ENCODE measurements around the gene TRPC3.

TRPC3 gene

DNA sequence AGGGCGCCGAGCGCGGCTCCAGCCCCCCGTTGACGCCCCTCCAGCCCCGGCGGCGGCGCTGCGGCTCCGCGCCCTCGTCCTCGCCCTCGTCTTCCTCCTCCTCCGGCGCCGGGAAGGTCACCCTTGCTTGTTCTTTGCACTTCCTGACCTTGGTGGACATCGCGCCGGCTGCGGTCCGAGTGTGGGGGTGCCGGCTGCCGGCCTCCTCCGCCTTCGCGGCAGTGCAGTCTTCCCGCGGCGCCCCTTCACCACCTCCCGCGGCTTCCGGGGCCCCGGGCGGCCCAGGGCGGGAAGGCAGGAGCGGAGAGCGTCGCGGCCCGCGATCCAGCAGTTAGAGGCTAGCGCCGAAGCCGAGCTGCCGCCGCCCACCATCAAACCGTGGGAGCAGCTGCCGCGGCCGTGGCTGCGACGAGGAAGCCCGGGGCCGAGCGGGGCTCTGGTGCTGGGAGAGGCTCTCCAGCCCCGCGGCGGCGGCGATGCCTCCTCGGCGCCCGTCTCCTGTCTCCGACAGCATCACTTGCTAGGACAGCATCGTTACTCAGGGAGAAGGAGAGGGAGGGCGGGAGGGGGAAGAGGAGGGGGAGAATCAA is at the start of gene TRPC3:
TRPC3 (minus strand) TSS at position 540 of the 590 bp plus-strand sequence; CDS start at position 160, 380 bp downstream.
- peak; percentile 23 for DNase-seq

DNA sequence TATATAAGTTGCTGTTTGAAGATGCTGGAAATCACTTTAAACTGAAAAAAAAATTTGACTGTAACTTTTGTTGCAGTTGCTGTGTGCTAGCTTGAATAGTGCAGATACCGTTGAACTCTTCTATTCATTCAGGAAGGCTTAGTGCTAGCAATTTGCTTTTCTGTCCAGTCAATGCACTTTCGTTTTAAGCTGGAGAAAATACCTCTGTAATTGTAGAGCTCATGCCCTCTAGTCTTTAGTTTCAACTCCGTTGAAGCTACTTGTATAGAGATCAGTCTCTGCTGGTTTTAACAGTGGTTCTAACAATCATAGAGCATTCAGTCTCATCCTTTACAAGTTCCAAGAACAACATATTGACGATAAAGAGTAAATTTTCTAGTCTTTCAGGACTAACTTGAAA is 49.0 kb upstream of the TRPC3 start:
- no peak for DNase-seq

DNA sequence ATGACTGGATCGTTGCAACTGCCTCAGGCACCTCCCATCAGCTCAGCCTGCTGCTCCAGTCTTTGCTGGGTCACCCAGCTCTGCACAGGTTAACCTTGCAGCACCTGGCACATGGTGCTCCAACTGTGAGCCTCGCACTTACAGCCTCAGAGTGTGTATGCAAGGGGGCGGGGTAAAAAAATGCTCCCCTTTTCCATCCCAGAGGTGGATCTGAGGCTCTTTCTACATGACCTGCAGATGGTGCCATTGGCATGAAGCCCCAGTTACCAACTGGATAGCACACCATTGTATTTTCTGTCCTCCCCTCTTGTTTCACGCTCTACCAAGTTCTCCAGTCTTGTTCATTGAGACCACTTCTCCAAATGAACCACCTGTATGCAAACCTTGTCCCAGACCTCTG is 46.2 kb upstream of the TRPC3 start:
- no peak for DNase-seq

DNA sequence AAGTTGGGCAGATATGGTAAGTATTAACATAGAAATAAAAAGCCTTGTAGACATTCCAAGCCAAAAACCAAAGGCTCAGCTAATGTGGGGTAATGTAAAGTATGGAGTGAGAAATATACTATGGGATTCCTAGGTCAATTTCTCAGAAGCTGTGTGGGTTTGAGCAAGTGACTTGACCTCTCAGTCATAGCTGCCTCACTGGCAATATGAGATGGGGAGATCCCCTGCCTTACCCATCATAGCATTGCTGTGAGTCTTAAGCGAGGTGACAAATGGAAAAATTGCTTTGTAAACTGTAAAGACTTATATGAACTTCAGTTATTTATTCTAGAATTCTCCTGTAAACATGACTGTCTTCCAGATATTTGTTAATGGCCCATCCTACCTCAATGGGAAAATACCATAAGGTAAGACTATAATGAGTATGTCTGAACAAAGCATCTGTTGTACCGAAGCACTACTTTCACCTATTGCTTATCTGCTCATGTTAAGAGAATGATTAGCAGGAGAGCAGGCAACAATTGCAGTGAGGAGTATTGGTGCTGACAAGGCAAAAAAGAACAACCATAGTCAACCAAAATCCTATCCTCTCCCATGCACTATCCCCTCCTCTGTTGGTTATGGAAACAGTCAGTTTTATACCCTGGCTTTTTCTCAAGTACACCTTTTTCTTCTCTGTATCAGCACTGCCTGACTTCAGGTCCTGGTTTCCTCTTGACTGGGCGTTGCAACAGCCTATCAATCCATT is 44.1 kb upstream of the TRPC3 start:
- DNase-seq: no peak

DNA sequence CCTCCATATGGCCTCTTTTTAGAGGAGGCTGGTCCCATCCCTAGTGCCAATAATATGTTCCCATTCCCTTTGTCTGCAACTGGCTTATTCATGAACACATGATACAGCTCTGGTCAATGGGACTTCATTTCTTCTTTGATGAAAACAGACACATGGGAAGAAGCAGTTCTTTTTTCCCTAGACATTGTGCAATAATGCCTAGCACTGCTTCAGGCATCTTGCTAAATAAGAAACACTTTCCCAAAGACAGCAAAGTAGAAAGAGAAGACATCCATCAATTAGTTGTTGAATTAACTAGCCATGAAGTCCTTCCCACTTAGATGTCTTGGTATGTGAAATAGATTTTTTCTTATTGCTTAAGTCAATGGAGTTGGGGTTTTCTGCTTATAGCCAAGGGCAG is 40.1 kb upstream of the TRPC3 start:
- DNase-seq: no peak

DNA sequence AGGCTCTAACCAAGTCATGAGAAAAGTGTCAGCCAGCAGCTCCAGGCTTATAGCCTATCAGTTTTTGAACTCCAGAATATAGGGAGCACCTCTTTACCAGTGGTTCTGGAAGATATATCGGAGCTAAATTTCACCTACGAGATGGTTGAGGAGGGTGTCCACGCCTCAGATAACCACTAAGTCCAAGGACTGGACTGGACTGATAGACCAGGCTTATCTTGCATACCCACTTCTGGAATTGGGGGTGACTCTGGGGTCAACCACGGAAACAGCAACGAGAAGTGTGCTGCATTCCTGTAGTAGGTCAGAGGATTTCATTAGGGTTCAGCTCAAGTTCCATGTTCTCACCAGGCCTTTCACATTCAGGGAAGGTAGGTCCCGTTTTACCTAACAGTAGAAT is 38.6 kb upstream of the TRPC3 start:
- DNase-seq: no peak

DNA sequence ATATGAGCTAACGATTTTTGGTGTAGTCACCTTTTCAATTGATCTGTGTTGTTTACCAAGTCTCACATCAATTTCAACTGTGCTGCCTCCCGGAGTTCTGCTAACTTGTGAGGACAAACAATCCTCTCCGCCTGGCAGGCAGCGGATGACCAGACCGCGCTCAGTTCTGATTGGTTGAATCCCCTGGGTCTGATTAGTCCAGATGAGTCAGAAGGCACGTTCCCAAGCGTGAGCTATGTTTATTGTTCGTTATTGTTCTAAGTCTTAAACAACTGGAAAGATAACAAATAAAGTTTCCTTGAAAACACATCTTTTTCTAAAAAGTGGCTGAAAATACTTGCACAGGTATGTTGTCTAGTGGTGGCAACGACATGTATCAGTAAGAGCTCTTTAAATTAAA is 37.9 kb upstream of the TRPC3 start:
- DNase-seq: no peak

DNA sequence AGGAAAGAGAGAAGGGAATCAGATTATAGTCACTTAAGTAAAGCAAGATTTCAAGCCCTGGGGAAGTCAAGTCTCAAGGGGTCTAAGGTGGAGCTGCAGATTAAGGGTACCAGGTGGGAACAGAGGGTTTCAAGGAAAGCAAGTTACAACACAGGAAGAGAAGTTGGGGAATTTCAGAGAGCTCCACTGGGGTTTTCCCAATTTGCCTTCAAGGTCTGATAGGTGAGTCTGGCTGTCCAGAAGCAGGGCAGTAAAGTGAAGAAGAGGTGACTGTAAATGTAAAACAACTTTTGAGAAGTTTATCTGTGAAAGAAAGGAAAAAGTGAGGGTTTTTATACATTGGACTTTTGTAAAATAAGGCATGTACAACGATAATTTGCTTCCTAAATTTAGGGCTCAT is 37.1 kb upstream of the TRPC3 start:
- no peak for DNase-seq

DNA sequence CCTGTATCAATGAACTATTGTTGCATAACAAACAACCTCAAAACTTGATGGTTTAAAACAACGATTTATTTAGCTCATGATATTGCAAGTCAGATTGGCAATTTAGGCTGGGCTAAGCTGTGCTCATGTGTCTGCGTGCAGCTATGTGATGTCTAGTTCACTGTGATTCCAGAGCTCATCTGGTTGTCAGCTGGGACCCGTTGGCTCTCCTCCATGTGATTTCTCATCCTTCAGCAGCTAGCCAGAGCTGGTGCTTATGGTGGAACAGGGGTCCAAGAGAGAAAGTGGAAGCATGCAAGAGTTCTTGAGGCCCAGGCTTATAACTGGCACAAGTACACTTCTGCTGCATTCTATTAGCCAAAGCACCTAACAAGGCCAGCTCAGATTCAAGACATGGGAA is 28.8 kb upstream of the TRPC3 start:
- DNase-seq: no peak

DNA sequence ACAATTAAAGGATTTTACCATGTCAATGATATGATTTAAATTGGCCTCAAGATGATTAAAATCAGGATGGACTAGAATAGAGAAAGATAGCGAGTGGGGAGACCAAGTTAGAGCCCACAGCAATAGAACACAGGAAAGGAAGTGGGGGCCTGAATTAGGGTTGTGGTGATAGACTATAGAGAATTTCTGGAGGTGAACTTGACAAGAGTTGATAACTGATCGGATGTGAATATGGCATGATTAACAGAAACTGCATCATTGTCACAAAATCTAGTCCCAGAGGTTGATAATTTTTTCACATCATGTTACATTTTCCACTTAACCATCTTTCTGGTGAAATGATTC is 26.3 kb upstream of the TRPC3 start:
- no peak for DNase-seq

DNA sequence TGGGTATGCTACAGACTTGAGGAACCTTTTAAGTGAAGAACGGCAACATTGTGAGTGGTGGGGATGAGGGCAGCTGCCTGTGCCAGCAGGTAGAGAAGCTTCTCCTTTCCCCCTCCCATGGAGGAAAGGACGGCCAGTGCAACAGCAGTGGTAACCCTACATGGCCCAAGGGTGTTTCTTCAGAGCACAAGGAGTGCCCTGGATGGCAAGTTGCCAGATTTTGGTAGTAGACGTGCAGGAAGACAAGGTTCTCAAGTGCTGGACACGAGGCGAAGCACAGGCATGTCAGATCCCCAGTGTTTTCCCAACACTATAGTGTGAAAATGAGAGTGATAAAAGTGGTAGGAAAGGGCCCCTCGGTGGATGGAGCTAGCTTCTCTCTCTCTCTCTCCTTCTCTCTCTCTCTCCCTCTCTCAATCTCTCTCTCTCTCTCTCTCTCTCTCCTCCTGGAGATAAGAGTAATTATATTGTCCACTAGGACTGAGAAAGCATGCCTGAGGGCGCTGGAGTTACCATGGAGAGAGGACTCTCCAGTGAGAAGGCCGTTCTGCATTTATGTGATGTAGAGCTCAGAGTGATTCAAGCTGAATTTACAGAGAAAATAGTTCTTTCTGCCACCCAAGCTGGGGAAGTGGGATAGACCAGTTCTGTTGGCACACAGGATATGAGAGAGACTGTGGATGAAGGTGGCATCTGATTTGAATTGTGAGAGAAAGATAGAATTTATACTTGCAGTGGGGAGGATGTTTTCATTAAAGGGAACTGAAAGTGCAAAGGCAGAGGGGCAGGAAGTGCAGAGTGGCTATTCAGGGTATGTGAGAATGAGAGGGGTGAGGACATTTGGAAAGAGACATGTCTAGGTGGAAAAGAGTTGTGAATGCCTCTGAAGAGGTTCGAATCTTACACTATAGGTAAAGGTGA is 25.7 kb upstream of the TRPC3 start:
- DNase-seq: no peak

DNA sequence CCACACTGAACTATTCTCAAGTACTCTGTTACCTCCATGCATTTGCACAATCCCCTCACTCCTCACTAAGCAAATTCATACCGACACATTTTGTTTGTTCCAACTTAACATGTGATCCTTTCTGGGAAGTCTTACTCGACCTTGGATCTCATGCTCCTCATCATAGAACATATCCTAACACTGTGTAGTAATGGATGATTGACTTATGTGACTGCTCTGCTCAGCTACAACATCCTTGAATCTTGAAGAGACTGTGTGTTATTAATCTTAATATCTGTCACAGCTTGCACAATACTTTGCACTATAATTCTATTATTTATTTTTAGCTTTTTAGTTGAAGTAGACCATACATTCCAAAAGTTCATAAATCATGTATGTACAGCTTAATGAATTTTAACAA is 23.9 kb upstream of the TRPC3 start:
- DNase-seq: no peak

DNA sequence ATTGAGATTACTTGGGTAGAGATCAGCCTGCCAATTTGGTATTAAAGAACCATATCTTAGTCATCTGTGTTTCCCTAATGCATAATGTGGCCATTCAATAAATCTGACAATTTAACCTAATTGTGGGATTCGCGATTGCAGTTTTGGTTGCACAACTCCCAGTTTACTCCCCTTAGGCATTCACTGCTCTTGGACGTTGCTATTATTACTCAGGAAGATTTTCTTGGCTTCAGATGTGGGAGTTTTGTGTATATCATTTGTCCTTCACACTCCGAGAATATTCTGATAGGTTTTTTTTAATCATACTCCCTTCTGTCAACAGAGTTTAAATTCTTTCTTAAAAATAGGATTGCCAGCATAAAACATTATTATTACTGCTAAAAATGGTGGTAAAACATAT is 22.0 kb upstream of the TRPC3 start:
- DNase-seq: no peak

DNA sequence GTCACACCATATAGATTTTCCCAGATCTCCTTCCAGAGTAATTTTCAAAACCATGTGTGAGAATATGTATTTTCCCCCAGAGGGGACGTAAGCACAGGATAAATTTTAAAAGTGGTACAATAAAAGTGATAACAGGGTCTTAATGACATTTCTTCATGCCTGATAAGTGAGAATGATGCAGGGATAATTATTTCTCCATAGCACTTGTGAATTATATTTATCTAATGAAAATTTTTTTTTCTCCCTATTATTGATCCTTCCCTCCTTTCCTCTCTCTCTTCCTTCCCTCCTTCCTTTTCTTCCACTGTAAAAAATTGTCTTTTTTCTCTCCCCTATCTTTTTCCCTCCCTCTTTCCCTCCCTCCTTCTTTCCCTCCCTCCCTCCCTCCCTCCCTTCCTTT is 17.0 kb upstream of the TRPC3 start:
- DNase-seq: no peak

DNA sequence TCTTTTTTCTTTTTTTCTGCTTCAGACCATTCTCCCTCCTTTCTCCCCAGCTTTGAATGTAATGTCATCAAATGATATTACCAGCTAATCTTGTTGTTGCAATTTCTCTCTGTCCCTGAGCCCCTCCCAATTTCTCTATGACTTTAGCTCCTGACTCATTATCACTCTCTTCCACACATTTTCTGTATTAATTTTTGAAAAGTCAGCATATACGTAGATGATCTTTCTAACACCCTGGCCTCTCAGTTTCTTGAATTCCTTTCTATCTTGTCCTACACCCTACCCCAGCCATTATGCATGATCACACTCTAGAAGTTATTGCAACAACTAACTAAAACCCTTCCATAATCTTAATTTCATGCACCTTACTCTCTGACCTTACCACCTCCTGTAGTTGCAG is 13.1 kb upstream of the TRPC3 start:
- DNase-seq: no peak

DNA sequence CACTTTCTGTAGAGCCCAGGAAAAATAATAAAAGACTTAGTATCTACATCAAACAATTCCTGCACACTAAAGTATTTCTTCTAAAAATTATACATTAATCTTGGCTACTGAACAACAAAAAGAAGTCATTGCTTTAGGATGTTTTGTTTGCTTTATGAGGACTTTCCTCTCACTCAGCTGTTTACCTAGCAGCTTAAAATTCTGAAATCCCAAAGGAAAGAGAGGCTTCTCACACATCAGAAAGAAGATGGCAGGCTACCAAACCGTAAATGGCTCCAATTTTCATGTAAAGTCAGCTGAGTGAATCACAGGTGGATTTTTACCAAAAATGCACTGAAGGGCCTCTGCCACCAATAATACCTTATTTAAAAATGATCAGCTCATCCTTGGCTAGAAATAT is 9.0 kb upstream of the TRPC3 start:
- no peak for DNase-seq

DNA sequence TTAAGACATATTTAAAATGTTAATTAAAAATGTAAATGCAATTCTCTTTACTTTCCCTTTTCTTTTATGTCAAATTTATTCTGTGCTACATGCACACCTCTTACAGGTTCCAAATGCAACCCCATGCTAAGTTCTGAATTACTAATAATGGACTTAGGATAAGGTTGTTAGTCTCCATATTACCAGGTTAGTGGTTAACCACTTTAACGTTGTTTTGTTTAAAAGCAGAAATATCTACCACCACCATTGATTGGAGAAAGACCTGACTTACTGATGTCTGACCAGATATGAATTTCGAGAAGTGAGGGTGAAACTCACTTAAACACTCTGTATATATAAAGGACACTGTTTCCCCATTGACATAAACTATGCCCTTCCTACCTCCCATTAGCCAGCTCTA is 6.9 kb upstream of the TRPC3 start:
- DNase-seq: no peak

DNA sequence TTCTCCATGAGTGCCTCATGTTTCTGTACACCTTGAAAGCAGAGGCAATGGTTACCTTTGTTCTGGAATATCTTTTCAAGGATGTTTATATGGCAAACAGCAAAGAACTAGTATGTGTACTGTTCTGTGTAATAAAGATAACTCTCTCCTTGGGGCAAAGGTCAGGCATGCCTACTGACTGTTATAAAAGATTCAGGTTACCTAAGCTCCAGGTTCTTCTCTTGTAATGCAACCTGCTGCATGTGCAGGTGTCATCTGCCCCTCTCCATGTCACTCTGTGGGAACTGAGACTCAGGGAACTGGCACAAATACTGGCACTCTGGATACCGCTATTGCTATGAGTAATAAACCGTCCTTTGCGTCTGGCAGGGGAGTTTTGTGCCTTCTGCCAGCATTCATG is 5.4 kb upstream of the TRPC3 start:
- DNase-seq: no peak

DNA sequence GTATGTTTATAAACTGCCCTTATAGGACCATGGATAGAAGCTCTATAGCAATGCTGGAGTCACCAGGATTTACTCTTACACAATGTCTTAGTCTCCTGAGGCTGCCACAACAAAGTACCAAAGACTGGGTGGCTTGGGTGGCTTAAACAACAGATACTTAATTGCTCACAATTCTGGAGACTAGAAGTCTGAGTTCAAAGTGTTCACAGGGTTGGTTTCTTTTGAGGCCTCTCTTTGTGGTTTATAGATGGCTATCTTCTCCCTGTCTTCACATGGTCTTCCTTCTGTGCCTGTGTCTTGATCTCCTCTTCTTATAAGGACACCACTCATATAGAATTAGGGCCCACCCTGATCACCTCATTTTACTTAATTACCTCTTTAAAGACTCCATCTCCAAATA is 2.0 kb upstream of the TRPC3 start:
- DNase-seq: no peak

DNA sequence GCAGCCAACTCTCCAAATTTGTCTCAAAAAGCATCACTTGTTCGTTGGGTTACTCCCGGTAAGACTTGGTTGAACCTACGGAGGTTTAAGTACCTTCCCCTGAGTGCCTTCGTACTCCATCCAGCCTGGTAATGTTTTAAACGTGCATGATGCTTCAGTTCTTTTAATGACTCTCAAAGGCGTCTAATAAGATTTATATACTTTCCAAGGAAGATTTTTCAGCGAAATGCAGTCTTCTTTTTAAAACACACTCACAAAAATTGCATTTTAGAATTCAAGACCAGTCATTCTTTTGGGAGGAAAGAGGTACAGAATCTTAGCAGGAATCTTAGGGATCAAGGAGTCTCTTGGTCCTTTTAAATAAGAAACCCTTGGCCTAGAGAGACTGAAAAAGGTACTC is 430 bp upstream of the TRPC3 start:
- no peak for DNase-seq

DNA sequence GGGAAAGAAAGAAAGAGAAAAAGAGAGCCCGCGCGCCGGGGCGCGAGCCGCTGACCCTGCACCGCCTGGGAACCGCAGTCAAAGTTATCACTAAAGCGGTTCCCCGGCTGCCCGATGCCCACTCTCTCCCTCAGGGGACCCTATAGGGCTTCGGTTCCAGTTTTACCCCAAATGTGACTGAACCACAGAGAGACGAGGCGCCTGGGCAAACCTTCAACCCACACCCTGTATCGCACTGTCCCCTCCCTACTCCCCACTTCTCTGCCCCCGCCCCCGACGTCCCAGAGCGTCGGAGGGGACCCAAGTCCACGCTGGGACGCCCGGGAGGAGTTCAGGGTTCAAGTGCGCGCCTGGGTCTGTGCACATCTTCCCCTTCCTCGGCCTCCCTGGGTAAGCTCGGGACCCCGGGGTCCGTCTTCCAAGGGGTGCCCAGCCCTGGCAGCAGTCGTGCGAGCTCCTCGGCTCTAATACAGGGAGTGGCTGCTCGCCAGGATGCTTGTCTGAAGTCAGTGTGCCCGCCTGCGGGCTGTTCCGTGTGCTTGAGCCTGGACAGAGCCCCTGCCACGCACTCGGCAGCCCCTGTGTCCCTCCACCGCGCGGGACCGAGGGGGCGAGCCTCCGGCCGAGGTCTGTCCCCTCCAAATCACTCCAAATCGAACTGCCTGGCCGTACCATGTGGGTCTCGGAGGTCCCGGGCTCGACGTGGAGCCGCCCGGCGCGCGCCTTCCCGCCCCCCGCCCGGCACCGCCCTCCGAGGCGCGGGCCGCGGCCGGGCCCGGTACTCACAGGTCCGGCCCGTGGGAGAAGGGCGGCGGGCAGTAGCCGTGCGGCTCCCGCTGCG is 960 bp downstream of the TRPC3 start:
- DNase-seq: peak; percentile 20

DNA sequence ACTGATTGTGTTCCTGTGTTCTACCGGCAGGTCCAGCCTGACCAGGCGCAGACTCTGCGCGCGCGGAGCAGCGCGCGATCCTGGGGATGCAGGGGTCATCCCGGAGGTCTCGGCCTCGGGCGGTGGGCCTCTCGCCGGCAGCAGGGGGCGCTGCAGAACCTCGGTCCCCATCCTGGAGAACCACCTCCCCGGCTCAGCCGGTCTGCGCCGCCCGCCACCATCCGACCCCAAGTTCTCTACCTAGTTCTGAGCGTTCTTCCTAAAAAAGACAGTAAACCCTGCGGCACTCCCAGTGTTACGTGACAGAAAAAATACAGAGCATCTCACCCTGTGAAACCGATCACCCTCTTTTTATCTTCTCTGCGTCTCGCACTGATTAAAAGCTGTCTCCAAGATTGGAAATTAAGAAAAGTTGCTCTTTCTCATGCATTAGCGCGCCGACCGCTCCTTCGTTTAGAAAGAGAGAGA is 1.6 kb downstream of the TRPC3 start:
- peak; percentile 86 for DNase-seq

DNA sequence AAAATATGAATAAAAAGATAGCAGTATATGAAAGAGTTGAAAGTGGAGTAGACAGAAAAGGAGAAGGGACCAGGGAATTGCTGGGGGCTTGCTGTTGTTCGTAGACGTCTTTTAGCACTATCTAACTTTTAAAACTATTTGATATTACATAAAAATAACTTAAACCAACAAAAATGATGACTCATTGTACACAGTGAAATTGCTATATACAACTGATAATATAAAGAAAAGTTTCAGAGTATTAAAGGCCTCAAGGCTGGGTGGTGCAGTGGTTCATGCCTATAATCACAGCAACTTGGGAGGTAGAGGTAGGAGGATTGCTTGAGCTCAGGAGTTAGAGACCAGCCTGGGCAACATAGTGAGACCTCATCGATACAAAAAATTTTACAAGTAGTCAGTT is 5.2 kb downstream of the TRPC3 start:
- no peak for DNase-seq

Measured in activated CD8-positive, alpha-beta memory T cell treated with anti-CD3 and anti-CD28 coated beads, Interleukin-2, amount 50 U/mL, for 4 hours (primary cell).